H1 (cell line): ENCODE results near the gene CHSY3.

Experiments used
- ATF3 ChIP-seq: IDR thresholded peaks from 2 replicates; pipeline ENCODE4 v1.6.1; 2011; ENCODE audit warnings: low read depth, mild to moderate bottlenecking, low read length; ENCODE audit not compliant: insufficient read depth
- BCL11A ChIP-seq, 2 experiments: IDR thresholded peaks; one replicate each; pipeline ENCODE4 v1.6.1; 2011; ENCODE audit warnings: low read depth in 2 of 2, low read length in 2 of 2, mild to moderate bottlenecking in 2 of 2
- CBX8 ChIP-seq: fragments of 300-800, 300-1000 bp; sonication (generic); IDR thresholded peaks from 2 replicates; pipeline ENCODE4 v1.7.1; 2016; ENCODE audit warnings: low read depth, low read length, borderline replicate concordance
- CTCF ChIP-seq, 3 experiments: IDR thresholded peaks; 1 replicate in 2 of 3; 2 replicates in 1 of 3; pipeline versions ENCODE4 v1.5.1 to v1.6.1; 2011; ENCODE audit warnings: low read length in 3 of 3, mild to moderate bottlenecking in 3 of 3, inconsistent platforms in 2 of 3, low read depth in 1 of 3, moderate library complexity in 1 of 3; ENCODE audit not compliant: insufficient read depth in 1 of 3; ENCODE audit errors: control extremely low read depth in 1 of 3
- EGR1 ChIP-seq: IDR thresholded peaks from 2 replicates; pipeline ENCODE4 v1.6.1; 2011; ENCODE audit warnings: low read depth, low read length, borderline replicate concordance
- GTF2F1 ChIP-seq: IDR thresholded peaks from 2 replicates; pipeline ENCODE4 v1.6.1; 2012; ENCODE audit warnings: low read depth, low read length, improper control_type of control experiment, borderline replicate concordance
- MAFK ChIP-seq: IDR thresholded peaks from 2 replicates; pipeline ENCODE4 v1.6.1; 2012; ENCODE audit warnings: low read depth, mild to moderate bottlenecking, improper control_type of control experiment, low read length
- SP1 ChIP-seq: IDR thresholded peaks from 2 replicates; pipeline ENCODE4 v1.6.1; 2011; ENCODE audit warnings: low read depth, low read length

GRCh38 chr5:130099008-130099407, 194.7 kb downstream of the CHSY3 start:
- TF ChIP-seq SP1: no peak
- TF ChIP-seq CBX8: no peak
- no peak for TF ChIP-seq BCL11A (IDR thresholded peaks at IDR 0.05; ENCODE audit: low read depth in 2 of 2, low read length in 2 of 2)
- TF ChIP-seq CTCF (IDR thresholded peaks at IDR 0.05; ENCODE audit: control extremely low read depth in 1 of 3, insufficient read depth in 1 of 3, low read depth in 1 of 3, low read length in 3 of 3): no peak
- TF ChIP-seq EGR1: no peak
- no peak for TF ChIP-seq GTF2F1
- no peak for TF ChIP-seq MAFK
- TF ChIP-seq ATF3: no peak
